ENCODE data around the gene SPACA4.
"Not testable (repeated sequence)": the region's sequence is repeated elsewhere in the genome, so short reads cannot be mapped to it uniquely, and the experiment has no call there.

Gene SPACA4, protein sequence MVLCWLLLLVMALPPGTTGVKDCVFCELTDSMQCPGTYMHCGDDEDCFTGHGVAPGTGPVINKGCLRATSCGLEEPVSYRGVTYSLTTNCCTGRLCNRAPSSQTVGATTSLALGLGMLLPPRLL

DNA sequence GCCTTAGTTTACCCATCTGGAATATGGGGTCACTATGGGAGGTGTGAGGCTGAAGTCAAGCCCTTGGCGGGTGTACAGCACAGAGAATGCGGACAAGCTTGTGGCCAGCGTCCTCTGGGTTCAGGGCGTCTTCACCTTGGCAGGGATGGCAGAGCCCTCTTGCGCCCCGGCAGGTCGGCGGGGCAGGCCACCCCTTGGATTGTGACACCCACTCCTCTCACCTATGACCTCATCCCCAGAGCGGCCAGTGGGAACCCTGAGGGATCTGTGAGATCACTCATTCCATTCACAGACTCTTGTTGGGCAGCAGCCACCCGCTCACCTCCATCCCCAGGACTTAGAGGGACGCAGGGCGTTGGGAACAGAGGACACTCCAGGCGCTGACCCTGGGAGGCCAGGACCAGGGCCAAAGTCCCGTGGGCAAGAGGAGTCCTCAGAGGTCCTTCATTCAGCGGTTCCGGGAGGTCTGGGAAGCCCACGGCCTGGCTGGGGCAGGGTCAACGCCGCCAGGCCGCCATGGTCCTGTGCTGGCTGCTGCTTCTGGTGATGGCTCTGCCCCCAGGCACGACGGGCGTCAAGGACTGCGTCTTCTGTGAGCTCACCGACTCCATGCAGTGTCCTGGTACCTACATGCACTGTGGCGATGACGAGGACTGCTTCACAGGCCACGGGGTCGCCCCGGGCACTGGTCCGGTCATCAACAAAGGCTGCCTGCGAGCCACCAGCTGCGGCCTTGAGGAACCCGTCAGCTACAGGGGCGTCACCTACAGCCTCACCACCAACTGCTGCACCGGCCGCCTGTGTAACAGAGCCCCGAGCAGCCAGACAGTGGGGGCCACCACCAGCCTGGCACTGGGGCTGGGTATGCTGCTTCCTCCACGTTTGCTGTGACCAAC is at the start of gene SPACA4:
SPACA4 (plus strand) TSS at position 280 of the 896 bp plus-strand sequence; CDS start at position 517, 237 bp downstream.
- no peak for DNase-seq (ENCODE audit: low read depth)

GRCh38 chr19:48556825-48557224 is 49.7 kb upstream of the SPACA4 start:
- DNase-seq (ENCODE audit: low read depth): no peak

- DNase-seq (ENCODE audit: low read depth): no peak
Observed at GRCh38 chr19:48558018-48558684, 48.4 kb upstream of the SPACA4 start.

DNA sequence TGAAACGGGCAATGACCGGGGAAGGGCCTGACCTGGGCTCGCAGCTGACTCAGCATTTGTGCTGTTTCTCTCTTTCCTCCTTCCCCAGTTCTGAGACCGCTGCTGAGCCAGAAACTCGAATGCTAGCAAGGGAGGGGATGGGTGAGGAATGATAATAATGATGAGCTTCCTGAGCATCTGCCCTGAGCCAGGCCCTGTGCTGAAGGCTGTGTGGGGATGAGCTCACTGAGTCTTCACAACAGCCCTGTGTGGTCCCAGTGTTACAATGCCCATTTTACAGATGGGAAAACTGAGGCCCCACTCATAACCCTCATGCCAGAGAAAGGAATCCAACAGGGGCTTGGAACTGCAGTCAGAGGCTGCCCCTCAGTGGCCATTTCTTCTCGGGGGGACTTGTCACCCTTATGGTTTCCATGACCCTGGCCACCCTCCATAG is 46.4 kb upstream of the SPACA4 start:
- DNase-seq (ENCODE audit: low read depth): no peak

DNA sequence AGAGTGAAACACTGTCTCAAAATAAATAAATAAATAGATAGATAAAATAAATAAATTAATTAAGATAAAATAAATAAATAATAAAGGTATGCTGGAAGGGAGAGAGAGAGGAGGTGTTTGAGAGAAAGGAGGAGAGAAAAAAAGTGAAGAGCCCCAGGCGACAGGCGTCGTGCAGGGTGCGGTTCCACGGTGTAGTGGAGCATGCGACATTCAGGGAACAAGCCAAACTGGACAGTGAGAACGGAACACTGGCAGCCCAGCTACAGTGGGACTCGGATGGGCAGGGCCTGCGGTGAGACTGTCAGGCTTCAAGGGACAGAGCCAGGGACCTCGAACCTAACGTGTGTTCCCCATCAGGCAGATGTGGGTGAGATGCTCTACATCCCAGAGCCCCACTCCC is 45.1 kb upstream of the SPACA4 start:
- no peak for DNase-seq (ENCODE audit: low read depth)

DNA sequence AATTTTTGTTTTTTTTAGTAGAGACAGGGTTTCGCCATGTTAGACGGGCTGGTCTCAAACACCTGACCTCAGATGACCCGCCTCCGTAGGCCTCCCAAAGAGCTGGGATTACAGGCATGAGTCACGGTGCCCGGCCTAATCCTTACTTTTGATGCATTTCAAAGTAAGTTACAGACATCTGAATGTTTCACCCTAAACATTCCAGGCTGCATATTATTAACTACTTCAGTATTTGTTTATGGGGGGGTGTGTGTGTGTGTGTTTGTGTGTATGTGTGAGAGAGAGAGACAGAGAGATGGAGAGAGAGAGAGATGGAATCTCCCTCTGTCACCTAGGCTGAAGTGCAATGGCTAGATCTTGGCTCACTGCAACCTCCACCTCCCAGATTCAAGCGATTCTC is 41.5 kb upstream of the SPACA4 start:
- peak; percentile 83 for DNase-seq (ENCODE audit: low read depth)

- peak; percentile 93 for DNase-seq (ENCODE audit: low read depth)
Observed at GRCh38 chr19:48568345-48568886, 38.1 kb upstream of the SPACA4 start.

DNA sequence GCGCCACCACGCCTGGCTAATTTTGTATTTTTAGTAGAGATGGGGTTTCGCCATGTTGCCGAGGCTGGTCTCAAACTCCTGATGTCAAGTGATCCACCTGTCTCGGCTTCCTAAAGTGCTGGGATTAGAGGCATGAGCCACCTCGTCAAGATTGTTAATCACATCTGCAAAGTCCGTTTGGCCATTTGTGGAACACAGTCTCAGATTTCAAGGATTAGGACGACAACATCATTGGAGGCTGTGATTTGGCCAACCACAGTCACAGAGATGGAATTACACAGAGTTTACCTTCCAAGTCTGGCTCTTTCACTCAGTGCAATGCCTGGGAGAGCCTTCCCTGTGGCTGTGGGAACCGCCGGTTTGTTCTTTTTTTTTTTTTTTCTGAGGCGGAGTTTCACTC is 36.7 kb upstream of the SPACA4 start:
- DNase-seq (ENCODE audit: low read depth): no peak

DNA sequence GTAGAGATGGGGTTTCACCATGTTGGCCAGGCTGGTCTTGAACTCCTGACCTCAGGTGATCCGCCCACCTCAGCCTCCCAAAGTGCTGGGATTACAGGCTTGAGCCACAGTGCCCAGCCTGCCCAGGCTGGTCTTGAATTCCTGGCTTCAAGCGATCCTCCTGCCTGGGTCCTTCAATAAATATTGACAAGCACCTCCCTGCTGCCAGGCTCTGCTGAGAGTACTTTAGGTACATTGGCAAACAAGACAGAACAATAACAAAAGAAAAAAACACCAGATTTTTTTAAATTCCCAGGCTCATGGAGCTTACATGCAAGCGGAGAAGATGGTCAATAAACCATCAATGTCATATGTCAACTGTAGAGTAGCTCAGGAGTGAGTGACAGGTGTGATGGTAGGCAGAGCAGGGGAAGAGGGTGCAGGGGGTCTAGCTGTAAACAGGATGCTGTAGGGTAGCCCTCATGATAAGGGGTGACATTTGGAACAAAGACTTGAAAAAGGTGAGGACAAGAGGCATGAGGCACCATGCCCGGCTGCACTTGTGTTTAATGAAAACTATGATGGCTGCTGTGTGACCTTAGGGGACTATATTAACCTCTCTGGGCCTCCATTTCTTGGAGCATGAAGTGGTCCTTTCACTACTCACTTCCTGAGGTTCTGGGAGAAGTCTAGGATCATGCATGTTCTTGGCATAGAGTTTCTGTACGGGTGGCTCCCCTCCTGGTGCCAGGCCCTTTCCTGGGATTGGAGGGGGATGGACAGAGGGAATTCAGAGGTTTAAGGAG is 35.0 kb upstream of the SPACA4 start:
- DNase-seq (ENCODE audit: low read depth): no peak

DNA sequence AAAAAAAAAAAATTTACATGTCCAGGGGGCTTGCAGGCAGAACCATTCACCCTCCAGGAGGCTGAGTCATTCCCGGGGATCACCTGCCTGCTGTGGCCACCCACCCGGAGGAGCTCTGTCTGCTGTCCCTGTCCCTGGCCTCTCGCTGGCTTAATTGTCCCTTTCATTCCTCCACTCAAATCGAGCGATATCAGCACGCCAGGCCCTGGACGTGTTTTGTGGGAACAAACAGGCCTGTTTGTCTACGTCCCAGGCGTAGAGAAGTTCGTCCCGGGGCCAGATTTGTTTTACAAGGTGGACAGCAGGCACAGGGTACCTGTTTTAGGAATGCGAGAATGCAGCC is 33.4 kb upstream of the SPACA4 start:
- no peak for DNase-seq (ENCODE audit: low read depth)

DNA sequence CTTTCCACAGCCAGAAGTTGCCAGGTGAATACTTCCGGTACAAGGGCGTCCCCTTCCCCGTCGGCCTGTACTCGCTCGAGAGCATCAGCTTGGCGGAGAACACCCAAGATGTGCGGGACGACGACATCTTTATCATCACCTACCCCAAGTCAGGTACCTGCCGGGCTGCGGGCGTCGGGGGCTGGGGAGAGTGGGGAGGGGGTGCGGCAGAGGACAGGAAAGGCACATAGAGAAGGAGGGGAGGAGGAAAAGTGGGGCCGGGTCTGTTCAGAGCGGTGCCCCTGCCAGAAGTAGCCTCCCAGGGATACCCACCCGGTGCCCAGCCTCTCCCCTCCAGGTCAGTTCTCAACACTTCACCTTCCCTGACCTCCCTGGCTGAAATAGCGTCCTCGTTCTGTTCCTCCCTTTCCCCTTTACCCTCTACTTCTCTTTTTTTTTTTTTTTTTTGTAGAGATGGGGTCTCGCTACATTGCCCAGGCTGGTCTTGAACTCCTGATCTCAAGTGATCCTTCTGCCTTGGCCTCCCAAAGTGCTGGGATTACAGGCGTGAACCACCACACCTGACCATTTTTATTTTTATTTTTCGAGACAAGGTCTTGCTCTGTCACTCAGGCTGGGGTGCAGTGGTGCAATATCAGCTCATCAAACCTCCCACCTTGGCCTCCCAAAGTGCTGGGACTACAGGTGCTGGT is 30.5 kb upstream of the SPACA4 start:
- no peak for DNase-seq (ENCODE audit: low read depth)

DNA sequence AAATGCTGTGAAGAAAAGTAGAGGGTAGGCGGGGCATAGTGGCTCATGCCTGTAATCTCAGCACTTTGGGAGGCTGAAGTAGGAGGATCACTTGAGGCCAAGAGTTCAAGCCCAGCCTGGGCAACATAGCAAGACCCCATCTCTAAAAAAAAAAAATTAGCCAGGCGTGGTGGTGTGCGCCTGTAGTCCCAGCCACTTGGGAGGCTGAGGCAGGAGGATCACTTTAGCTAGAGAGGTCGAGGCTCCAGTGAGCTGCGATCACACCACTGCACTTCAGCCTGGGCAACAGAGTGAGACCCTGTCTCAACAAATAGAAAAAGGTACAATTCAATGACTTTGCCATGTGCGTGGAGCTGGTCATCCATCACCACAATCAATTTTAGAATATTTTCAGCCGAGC is 28.6 kb upstream of the SPACA4 start:
- DNase-seq (ENCODE audit: low read depth): not testable (repeated sequence)

- DNase-seq (ENCODE audit: low read depth): no peak
Observed at GRCh38 chr19:48578891-48579290, 27.7 kb upstream of the SPACA4 start.

DNA sequence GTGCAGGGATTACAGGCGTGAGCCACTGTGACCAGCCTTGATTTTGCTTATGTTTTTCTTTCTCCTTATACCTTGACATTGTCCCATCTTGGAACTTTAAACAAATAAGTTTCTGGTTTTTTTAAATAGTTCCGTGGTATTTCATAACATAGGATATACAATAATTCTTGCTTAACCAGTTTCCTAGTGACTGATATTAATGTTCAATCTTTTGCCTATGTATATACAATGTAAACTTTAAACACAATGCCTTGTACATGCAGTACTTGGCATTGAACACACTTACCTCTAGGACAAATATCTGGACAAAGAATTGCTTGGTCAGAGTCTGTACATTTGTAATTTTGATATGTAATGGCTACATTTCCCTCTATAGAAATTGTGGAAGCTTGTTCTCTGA is 24.4 kb upstream of the SPACA4 start:
- DNase-seq (ENCODE audit: low read depth): no peak

DNA sequence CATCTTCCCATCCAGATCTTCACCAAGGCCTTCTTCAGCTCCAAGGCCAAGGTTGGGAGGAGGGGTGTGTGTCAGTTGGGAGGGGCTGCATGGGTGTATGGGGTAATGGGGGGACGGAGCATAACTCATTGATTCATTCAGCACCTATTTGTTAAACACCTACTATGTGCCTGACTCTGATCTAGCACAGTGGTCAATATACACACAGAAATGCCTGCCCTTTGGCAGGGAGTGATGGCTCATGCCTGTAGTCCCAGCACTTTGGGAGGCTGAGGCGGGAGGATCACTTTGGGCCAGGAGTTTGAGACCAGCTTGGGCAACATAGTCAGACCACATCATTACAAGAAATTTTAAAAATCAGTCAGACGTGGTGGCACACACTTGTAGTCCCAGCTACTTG is 19.2 kb upstream of the SPACA4 start:
- no peak for DNase-seq (ENCODE audit: low read depth)

GRCh38 chr19:48588670-48589401 is 17.7 kb upstream of the SPACA4 start:
- DNase-seq (ENCODE audit: low read depth): peak; percentile 79

DNA sequence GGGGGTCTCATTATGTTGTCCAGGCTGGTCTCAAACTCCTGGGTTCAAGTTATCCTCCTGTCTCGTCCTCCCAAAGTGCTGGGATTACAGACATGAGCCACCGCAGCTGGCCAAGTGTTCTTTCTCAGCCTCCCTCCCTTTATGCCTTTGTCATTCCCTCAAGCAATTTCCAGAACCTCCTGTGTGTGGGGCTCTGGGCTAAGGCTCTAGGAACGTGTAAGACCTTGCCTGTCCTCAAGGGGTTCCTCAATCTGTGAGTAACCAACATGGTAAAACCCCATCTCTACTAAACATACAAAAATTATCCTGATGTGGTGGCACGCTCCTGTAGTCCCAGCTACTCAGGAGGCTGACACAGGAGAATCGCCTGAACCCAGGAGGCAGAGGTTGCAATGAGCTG is 15.5 kb upstream of the SPACA4 start:
- no peak for DNase-seq (ENCODE audit: low read depth)

- no peak for DNase-seq (ENCODE audit: low read depth)
Observed at GRCh38 chr19:48595171-48595570, 11.4 kb upstream of the SPACA4 start.

DNA sequence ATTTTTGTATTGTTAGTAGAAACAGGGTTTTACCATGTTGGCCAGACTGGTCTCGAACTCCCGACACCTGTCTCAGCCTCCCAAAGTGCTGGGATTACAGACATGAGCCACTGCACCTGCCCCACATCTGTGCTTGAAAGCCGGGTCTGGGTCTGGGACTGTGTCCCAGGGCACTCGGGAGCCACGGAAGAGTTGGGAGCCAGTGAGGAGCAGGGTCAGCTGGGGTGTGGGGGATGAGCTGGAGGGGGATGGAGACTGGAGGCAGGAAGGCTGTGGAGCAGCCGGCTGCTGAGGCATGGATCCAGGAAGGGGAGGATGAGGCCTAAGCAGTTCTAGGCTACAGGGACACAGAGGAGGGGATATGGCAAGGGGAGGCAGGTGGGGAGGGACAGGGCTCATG is 10.7 kb upstream of the SPACA4 start:
- no peak for DNase-seq (ENCODE audit: low read depth)

DNA sequence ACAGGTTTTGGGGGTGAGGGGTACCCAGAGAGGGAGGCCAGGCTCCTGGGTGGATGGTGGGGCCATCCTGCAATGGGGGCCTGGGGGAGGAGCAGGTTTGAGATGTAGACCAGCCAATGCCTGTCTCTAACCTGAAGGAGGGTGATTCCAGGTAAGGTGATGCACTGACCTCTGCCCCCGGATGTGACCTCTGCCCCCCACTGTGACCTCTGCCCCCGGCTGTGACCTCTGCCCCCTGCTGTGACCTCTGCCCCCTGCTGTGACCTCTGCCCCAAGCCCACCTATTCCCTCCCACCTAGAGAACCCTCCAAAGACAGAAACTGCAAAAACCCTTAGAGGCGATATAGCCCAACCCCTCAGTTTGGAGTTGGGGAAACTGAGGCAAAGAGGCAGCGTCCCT is 10.3 kb upstream of the SPACA4 start:
- DNase-seq (ENCODE audit: low read depth): no peak
